ENCODE results near the gene ANKMY1.

The ANKMY1 gene

DNA sequence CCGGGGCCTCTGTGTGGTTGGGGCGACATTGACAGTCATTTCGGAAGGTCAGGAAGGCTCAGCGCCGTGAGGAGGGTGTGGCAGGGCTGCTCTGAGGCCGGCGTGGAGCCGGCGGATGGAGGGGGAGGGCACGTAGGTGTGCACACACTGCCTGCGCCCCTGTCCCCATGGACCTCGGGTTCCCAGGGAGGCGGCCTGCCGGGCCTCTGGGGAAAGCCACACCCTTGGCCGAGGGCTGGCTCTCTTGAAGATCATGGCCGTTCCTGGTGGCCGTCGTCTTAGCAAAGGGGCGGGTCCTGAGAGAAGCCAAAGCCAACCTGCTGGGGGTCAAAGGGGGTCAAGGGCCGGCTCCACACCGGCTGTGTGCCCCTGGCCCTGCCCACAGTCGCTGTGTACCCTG, 110.5 kb downstream of the ANKMY1 start:
- peaks cover 5% of the 10 kb centered on the region for H3K4me1 ChIP-seq
- H3K27me3 ChIP-seq (ENCODE audit: control insufficient read depth, insufficient read depth, low read length), result no peaks in the 10 kb centered on the region
- H3K27ac ChIP-seq, result no peak overlapping the region
- H3K9ac ChIP-seq, result no peak overlapping the region
- no peak overlapping the region for H3K4me3 ChIP-seq (ENCODE audit: low read depth, low read length)
- no peaks in the 10 kb centered on the region for H3K9me3 ChIP-seq (ENCODE audit: control insufficient read depth, low read length)
- TF ChIP-seq, protein P1, sequence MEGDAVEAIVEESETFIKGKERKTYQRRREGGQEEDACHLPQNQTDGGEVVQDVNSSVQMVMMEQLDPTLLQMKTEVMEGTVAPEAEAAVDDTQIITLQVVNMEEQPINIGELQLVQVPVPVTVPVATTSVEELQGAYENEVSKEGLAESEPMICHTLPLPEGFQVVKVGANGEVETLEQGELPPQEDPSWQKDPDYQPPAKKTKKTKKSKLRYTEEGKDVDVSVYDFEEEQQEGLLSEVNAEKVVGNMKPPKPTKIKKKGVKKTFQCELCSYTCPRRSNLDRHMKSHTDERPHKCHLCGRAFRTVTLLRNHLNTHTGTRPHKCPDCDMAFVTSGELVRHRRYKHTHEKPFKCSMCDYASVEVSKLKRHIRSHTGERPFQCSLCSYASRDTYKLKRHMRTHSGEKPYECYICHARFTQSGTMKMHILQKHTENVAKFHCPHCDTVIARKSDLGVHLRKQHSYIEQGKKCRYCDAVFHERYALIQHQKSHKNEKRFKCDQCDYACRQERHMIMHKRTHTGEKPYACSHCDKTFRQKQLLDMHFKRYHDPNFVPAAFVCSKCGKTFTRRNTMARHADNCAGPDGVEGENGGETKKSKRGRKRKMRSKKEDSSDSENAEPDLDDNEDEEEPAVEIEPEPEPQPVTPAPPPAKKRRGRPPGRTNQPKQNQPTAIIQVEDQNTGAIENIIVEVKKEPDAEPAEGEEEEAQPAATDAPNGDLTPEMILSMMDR (IDR thresholded peaks at IDR 0.05), result no peak
- no peaks in the 10 kb centered on the region for H3K36me3 ChIP-seq (ENCODE audit: control insufficient read depth, insufficient read depth, low read length)
- H2AFZ ChIP-seq, result no peak overlapping the region
- H3K4me2 ChIP-seq (ENCODE audit: low read length), result no peak overlapping the region
- H3K79me2 ChIP-seq, result peaks cover 7% of the 10 kb centered on the region

DNA sequence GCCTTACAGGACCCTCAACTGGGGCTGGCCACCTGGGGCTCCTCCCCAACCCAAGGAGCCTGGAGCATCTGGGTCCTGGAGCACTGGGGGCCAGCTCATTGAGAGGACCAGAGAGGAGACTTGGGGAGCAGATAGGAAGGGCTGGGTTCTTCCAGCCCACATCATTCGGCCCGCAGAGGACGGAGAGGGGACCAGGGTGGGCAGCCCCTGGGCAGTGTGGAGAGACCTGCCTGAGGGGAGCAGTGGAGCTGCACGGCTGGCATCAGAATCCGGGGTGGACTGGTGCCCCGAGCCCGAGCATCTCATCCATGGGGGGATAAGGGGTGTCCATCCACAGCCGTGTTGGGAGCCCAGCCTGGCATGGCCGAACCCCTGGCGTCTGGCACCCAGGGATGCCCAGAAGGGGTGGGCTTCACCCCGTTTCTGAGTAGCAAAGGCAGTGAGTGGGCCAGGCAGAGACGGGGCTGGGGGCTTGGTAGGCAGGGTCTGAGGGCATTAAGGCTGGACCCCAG, 111.1 kb downstream of the ANKMY1 start:
- Histone ChIP-seq H3K27ac (no peak overlapping the region), H3K4me2 (ENCODE audit: low read length) (no peak overlapping the region), H3K4me3 (ENCODE audit: low read depth, low read length) (no peak overlapping the region), H3K9me3 (ENCODE audit: control insufficient read depth, low read length) (no peaks in the 10 kb centered on the region), H3K36me3 (ENCODE audit: control insufficient read depth, insufficient read depth, low read length) (no peaks in the 10 kb centered on the region), H3K79me2 (peaks cover 9% of the 10 kb centered on the region), H3K9ac (no peak overlapping the region), H3K27me3 (ENCODE audit: control insufficient read depth, insufficient read depth, low read length) (no peaks in the 10 kb centered on the region), H3K4me1 (peaks cover 1% of the 10 kb centered on the region), H2AFZ (no peak overlapping the region)
- TF ChIP-seq, protein P1 (IDR thresholded peaks at IDR 0.05), result no peak

DNA sequence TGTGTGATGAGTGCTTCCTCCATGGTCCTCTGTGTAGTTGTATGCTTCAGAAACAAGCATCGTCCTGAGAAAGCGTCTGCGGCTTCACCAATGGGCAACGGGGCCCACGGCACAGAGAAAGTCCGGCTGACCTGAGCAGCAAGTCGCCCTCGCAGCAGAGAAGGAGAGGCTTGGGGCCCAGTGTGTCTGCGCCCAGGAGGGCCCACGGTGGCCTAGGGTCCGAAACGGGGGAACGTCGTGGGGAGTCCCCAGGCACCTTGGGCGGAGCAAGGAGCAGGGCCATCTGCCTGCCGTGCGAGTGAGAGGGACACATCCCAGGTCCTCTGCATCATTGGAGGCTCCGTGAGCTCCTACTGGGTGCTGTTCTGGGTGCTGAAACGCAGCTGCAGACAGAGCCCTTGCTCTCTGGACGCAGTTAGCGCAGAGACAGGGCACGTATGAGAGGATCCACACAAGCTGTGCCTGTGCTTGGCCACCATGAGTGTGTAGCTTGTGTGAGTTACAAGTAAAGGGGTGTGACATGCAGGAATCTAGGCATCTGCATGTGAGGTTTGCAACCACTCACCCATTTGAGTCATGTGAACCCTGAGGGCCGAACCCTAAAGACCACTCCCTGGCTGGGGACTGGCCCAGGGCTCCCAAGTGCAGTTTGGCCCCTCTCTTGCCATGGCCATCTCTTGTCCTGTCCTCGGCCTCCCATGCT, 111.7 kb downstream of the ANKMY1 start:
- H3K27me3 ChIP-seq (ENCODE audit: control insufficient read depth, insufficient read depth, low read length), result no peaks in the 10 kb centered on the region
- H3K4me1 ChIP-seq, result no peaks in the 10 kb centered on the region
- no peaks in the 10 kb centered on the region for H3K9me3 ChIP-seq (ENCODE audit: control insufficient read depth, low read length)
- TF ChIP-seq, protein P1 (IDR thresholded peaks at IDR 0.05), result no peak
- H2AFZ ChIP-seq, result no peak overlapping the region
- peaks cover 9% of the 10 kb centered on the region for H3K79me2 ChIP-seq
- H3K36me3 ChIP-seq (ENCODE audit: control insufficient read depth, insufficient read depth, low read length), result no peaks in the 10 kb centered on the region
- H3K27ac ChIP-seq, result no peak overlapping the region
- H3K9ac ChIP-seq, result no peak overlapping the region
- no peak overlapping the region for H3K4me2 ChIP-seq (ENCODE audit: low read length)
- H3K4me3 ChIP-seq (ENCODE audit: low read depth, low read length), result no peak overlapping the region

DNA sequence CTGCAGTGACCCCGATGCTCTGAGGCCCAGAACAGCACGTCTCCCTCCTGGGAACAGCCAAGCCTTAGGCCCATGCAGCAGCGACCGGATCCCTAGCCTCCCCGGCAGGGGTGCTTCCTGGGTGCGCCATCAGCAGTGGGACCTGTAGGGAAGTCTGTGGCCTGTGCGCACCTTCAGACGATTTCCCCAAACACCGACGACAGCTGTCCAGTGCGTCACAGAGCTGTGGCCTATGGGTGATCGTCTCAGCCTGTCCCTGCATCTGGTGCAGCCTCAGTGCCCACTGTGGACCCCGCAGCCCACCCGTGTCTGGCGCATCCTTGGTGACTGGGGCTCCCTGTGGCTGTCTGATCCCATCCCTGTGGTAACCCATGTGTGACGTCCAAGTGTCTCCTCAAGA, 113.3 kb downstream of the ANKMY1 start:
- H3K4me3 ChIP-seq (ENCODE audit: low read depth, low read length), result no peak overlapping the region
- H3K27me3 ChIP-seq (ENCODE audit: control insufficient read depth, insufficient read depth, low read length), result no peaks in the 10 kb centered on the region
- H3K4me2 ChIP-seq (ENCODE audit: low read length), result no peak overlapping the region
- H3K36me3 ChIP-seq (ENCODE audit: control insufficient read depth, insufficient read depth, low read length), result no peaks in the 10 kb centered on the region
- H3K9me3 ChIP-seq (ENCODE audit: control insufficient read depth, low read length), result no peaks in the 10 kb centered on the region
- H2AFZ ChIP-seq, result no peak overlapping the region
- H3K79me2 ChIP-seq, result peaks cover 24% of the 10 kb centered on the region
- TF ChIP-seq, protein P1 (IDR thresholded peaks at IDR 0.05), result no peak
- H3K27ac ChIP-seq, result no peak overlapping the region
- H3K4me1 ChIP-seq, result no peaks in the 10 kb centered on the region
- H3K9ac ChIP-seq, result no peak overlapping the region

DNA sequence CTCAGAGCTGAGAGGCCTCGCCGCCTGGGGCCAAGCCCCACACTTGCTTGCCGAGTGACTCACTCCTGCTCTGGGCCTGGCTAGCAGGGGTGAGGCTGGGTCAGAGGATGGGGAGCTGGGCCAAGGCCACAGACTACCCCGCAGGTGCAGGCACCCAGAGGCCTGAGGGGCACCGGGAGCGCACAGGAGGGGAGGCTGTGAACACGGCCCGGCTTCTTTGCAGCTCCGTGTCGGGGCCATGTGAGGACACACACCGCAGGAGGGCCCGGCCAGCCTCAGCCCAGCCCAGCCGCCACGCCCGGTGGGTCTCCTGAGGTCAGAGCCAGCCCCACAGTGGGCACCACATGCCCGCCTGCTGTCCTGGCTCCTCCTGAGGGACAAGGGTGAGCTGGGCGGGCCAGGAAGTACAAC, 113.9 kb downstream of the ANKMY1 start:
- Histone ChIP-seq H3K9me3 (ENCODE audit: control insufficient read depth, low read length) (no peaks in the 10 kb centered on the region), H2AFZ (no peak overlapping the region), H3K4me1 (no peaks in the 10 kb centered on the region), H3K4me2 (ENCODE audit: low read length) (no peak overlapping the region), H3K27ac (no peak overlapping the region), H3K79me2 (peaks cover 30% of the 10 kb centered on the region), H3K27me3 (ENCODE audit: control insufficient read depth, insufficient read depth, low read length) (no peaks in the 10 kb centered on the region), H3K9ac (no peak overlapping the region), H3K36me3 (ENCODE audit: control insufficient read depth, insufficient read depth, low read length) (no peaks in the 10 kb centered on the region), H3K4me3 (ENCODE audit: low read depth, low read length) (no peak overlapping the region)
- TF ChIP-seq, protein P1 (IDR thresholded peaks at IDR 0.05), result no peak

Data from parathyroid adenoma (tissue), 2 donors.